Activated T-cell treated with anti-CD3 and anti-CD28 coated beads, Interleukin-2, amount 50 U/mL, for 72 hours (primary cell): ENCODE data around the gene HECW1. TPM values are rescaled to one million over a fixed set of nuclear protein-coding genes. Genes with fewer than 3 reads are reported as not detected.

Source experiments
- ATAC-seq, 2 donors: fragments of 150-1000 bp; cut with Tn5 transposase; replicated peaks in 1 of 2; 2 replicates each; pipeline ENCODE4 v1.10.0; 2021; ENCODE audit warnings: moderate library complexity in 2 of 2, mild to moderate bottlenecking in 1 of 2
- DNase-seq, 2 donors: peaks; one replicate each; pipeline ENCODE4 v3.0.0; 2021 to 2022; ENCODE audit warnings: mixed read lengths in 1 of 2
- H3K27ac Mint-ChIP-seq: one replicate; pipeline ENCODE4 v1.8.0; 2022; ENCODE audit warnings: mild to moderate bottlenecking, moderate library complexity, mixed read lengths
- H3K27me3 Mint-ChIP-seq: one replicate; pipeline ENCODE4 v1.8.0; 2022; ENCODE audit warnings: low read depth, mixed read lengths
- H3K36me3 Mint-ChIP-seq, 2 donors: one replicate each; pipeline ENCODE4 v1.8.0; 2022; ENCODE audit warnings: mixed read lengths in 2 of 2, mild to moderate bottlenecking in 1 of 2; ENCODE audit not compliant: insufficient read depth in 2 of 2
- H3K4me1 Mint-ChIP-seq: one replicate; pipeline ENCODE4 v1.8.0; 2022; ENCODE audit warnings: low read depth, mixed read lengths
- H3K4me3 Mint-ChIP-seq, 2 donors: one replicate each; pipeline ENCODE4 v1.8.0; 2022; ENCODE audit warnings: mild to moderate bottlenecking in 2 of 2, mixed read lengths in 2 of 2, moderate library complexity in 2 of 2
- H3K9me3 Mint-ChIP-seq, 2 donors: one replicate each; pipeline ENCODE4 v1.8.0; 2022; ENCODE audit warnings: mixed read lengths in 2 of 2
- total RNA-seq, 2 donors: library from RNA; stranded (reverse); gene quantifications; one replicate each; pipeline ENCODE4 v1.2.3, GENCODE V29; 2022

The HECW1 gene
- total RNA-seq, 2 donors from 2014 or later = not detected

DNA sequence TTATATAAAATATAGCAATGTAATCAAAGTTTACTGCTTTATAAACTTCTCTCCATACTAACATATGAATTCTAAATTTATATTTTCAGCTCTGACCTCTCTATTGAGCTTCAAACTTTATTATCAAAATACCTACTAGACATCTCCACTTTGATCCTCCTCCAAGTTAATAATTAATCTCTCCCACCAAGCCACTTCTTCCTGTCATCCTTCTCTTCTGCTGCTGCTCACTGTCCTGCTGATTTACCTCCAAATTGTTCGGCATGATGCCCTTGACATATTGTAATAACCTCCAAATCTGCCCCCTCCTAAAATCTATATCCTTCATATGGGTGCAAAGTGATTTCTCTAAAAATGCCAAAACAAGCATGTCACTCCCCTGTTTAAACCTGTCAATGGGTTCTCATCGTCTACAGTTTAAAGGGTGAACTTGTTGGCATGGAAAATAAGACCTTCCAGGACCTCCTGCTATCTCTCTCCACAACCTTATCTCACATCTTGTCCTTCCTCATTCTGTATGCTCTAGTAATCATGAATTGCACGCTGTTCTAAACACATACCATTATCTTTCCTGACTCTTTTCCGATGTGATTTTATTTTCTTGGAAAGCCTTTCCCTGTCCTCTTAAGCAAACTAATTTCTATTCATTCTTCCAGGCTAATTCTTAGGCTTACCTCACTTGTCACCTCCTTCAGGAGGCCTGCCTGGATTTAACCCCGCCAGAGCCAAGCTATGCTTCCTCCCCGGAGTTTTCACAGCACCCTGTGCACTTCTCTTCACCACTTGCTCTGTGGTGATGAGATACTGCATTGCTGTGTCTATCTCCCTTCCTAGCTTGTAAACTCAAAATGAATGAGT, 418.3 kb downstream of the HECW1 start:
- DNase-seq (no peak), ATAC-seq (no peak)
- Mint-ChIP-seq H3K36me3 (no peaks in the 10 kb centered on the region), H3K4me1 (no peaks in the 10 kb centered on the region), H3K27me3 (peaks cover 15% of the 10 kb centered on the region), H3K27ac (no peak overlapping the region), H3K4me3 (no peak overlapping the region), H3K9me3 (no peaks in the 10 kb centered on the region)

DNA sequence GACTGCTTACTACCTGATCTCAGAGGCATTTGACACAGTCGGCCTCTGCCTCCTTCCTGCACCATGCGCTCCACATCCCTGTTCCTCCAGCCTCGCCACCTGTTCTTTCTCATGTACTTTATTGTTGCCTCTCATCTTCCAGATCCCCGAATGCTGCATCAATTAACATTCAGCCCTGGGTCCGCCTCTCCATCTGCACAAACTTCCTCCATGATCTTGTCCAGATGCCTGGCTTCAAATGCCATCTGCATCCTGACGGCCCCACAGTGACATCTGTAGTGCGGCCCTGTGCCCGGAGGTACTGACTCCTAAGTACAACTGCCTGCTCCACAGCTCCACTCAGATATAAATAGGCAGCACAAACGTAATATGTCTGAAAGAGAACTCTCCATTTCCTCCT, 419.3 kb downstream of the HECW1 start:
- Mint-ChIP-seq H3K36me3 (no peaks in the 10 kb centered on the region), H3K9me3 (no peaks in the 10 kb centered on the region), H3K27ac (no peak overlapping the region), H3K4me1 (no peaks in the 10 kb centered on the region), H3K4me3 (no peak overlapping the region), H3K27me3 (peaks cover 15% of the 10 kb centered on the region)
- DNase-seq = no peak
- ATAC-seq = no peak

DNA sequence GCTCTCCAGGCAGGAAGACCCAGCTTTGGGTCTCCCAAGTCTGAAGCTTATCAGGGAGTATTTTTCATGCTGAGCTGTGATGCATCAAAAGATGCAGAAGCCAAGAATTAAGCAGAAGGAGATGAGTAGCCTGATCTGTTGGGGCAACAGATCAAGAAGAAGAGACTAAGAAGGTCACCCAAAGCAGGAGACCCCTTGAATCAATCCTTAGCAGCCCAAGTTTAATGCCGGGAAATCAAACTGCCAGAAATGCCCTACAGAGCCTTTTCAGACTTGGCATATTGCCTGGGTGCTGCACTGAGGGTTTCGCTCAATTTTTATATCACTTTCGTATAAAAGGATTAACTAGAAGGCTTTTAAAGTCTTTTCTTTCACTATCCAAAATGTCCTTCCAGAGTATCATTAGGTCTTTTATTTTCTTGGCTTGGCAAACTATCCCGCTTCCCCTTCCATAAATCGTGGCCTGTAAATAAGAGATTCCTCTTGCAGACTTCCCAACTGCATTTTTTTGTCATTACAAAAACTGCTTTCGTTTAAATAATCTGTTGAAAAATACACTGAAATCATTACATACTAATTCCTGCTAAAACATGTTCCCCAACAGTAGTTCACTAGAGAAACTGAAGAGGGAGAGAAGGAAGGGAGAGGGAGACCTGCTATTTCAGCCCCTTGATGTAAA, 421.5 kb downstream of the HECW1 start:
- Mint-ChIP-seq H3K4me1 (no peaks in the 10 kb centered on the region), H3K4me3 (no peak overlapping the region), H3K36me3 (no peaks in the 10 kb centered on the region), H3K9me3 (no peaks in the 10 kb centered on the region), H3K27ac (no peak overlapping the region), H3K27me3 (peaks cover 15% of the 10 kb centered on the region)
- ATAC-seq = no peak
- no peak for DNase-seq

DNA sequence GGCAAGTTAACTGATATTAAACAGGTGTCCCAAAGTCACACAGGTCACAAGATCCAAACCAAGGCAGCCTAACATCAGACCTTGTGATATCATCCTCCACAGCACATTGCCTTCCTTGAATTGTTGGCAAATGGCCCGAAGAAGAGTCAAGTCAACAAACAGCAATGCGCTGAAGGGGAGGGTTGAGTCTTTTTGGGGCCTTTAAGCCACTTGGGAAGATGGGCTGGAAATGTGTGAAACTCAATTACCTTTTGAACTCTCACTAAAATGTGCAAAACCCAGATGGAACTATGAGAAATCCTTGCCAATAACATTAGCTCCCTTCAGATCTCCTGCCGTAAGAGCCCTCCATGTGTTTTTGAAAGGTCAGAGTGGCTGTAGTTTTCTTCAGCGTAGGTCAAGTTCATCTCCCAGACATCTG, 422.6 kb downstream of the HECW1 start:
- no peak for DNase-seq
- no peaks in the 10 kb centered on the region for H3K4me1 Mint-ChIP-seq
- H3K9me3 Mint-ChIP-seq = no peaks in the 10 kb centered on the region
- no peaks in the 10 kb centered on the region for H3K36me3 Mint-ChIP-seq
- no peak for ATAC-seq
- peaks cover 7% of the 10 kb centered on the region for H3K27me3 Mint-ChIP-seq
- H3K27ac Mint-ChIP-seq = no peak overlapping the region
- H3K4me3 Mint-ChIP-seq = no peak overlapping the region

DNA sequence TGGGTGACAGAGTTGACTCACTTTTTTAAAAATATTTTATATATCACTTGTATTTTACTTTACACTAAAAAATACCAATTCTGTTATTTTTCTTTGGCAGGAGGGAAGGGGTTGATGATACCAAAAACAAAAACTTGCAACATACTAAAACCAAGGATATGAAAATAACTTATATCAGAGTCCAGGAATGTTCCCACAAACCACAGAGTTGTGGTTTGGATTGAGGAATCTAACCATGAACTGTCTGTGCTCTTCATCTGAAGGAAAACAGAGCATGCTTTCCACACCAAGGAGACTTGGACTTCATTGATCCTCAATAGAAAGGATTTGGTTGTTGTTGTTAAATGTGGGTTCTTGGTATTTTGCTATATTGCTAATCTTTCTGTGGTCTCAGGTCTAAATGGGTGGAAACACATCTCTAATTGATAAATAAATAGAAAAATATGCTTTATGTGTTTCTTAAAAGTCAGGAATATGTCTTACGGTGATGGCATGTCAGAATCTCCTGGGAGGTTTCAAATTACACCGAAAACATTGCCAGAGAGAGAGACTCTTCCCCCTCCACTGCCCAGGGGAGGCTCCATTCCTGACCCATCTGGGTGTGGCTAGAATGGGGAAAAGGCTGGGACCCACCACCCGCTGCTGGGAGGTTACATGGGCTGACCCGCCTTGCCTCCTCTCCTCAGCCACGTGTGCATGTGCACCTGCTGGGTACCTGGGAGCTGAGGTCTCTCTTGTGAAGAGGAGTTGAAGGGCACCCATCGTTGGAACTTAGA, 423.6 kb downstream of the HECW1 start:
- no peak for DNase-seq
- Mint-ChIP-seq H3K4me3 (no peak overlapping the region), H3K4me1 (no peaks in the 10 kb centered on the region), H3K9me3 (no peaks in the 10 kb centered on the region), H3K27me3 (peaks cover 10% of the 10 kb centered on the region), H3K27ac (no peak overlapping the region), H3K36me3 (no peaks in the 10 kb centered on the region)
- ATAC-seq = no peak

DNA sequence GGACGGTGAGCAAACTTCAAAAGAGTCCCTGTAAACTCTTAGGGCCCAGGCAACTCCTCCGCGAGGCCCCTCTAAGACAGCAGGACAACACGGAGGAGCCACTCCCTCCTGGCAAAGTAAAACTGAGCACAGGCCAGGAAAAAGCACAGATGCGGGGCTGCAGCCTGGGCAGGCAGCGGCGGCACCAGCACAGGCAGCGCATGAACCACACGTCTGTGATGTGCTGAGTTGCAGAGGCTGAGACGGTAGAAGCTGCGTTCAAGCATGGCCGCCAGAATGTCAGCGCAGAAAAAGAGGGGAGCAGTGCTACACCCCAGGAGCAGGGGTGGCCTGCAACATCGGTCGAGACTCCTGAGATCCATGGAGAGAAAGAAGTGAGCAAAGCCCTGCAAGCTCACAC, 424.3 kb downstream of the HECW1 start:
- H3K27me3 Mint-ChIP-seq = peaks cover 14% of the 10 kb centered on the region
- H3K4me3 Mint-ChIP-seq = no peak overlapping the region
- no peaks in the 10 kb centered on the region for H3K36me3 Mint-ChIP-seq
- no peak overlapping the region for H3K27ac Mint-ChIP-seq
- no peak for ATAC-seq
- DNase-seq = no peak
- H3K4me1 Mint-ChIP-seq = no peaks in the 10 kb centered on the region
- H3K9me3 Mint-ChIP-seq = no peaks in the 10 kb centered on the region

DNA sequence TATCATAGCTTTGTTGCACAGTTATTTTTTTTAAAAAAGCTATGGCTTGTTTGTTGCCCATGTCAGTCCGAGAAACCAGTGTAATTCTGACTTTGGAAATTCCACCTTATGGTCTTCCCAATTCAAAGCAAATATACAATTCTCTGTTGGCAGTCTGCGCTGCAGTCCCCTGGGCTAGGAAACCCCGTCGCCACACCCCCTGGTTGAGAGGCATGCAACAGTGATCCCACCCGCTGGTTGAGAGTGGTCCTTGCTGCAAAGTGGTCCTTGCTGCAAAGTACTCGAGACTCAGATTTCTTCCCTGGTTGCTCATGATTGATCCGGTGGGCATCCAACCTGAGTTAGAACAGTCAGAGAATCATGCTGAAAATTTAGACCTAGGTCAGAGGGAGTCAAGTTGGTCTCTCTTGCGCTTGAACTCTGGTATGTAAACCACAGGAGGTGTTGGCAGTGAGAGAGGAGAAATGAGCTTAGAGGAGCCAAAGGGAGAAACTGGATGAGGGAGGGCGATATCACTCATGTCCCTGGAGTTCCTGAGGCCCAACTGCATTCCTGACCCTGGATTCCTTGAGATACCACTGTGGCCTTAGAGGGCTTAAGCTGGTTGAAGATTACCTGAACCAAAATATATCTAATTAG, 425.4 kb downstream of the HECW1 start:
- no peak overlapping the region for H3K27ac Mint-ChIP-seq
- ATAC-seq (no peak), DNase-seq (no peak)
- no peak overlapping the region for H3K4me3 Mint-ChIP-seq
- H3K27me3 Mint-ChIP-seq = peaks cover 14% of the 10 kb centered on the region
- no peaks in the 10 kb centered on the region for H3K9me3 Mint-ChIP-seq
- H3K36me3 Mint-ChIP-seq = no peaks in the 10 kb centered on the region
- H3K4me1 Mint-ChIP-seq = no peaks in the 10 kb centered on the region

DNA sequence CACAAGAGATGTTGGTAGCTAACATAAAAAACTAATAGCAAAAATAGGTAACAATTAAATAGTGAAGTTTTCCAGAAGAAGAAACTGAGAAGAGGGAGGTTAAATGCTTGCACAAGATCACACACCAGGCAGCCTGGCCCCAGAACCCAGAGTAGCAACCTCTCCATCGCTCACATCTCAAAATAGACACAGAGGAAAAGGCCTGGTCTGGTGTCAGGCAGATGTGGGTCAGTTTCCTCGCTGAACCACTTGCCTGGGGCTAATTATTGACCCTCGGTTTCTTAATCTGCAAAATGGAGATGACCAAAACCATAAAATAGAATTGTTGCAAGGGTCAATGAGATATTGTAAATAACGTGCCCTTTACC, 425.9 kb downstream of the HECW1 start:
- Mint-ChIP-seq H3K9me3 (no peaks in the 10 kb centered on the region), H3K27ac (no peak overlapping the region), H3K27me3 (peaks cover 14% of the 10 kb centered on the region), H3K4me1 (no peaks in the 10 kb centered on the region), H3K4me3 (no peak overlapping the region), H3K36me3 (no peaks in the 10 kb centered on the region)
- no peak for DNase-seq
- ATAC-seq = no peak

DNA sequence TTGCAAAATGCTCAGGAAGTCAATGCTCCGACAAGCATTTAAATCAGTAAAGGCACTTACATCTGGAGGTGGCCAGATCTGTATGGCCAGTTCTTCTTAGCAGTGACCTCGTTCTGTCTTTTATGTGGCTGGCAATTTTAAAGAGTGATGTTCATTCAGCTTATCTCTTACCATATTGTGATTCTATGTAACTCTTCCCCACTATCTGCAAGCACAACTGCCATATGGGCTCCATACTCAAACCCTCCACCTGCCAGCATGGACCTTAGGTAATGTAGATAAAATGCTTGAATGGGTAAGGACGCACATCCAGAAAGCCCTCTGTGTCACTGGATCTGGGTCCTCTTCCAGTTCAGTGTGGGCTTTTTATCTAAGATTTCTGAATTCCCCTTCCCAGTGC, 428.0 kb downstream of the HECW1 start:
- peaks cover 11% of the 10 kb centered on the region for H3K27me3 Mint-ChIP-seq
- no peak overlapping the region for H3K4me3 Mint-ChIP-seq
- no peaks in the 10 kb centered on the region for H3K36me3 Mint-ChIP-seq
- DNase-seq (no peak), ATAC-seq (no peak)
- no peaks in the 10 kb centered on the region for H3K4me1 Mint-ChIP-seq
- no peaks in the 10 kb centered on the region for H3K9me3 Mint-ChIP-seq
- no peak overlapping the region for H3K27ac Mint-ChIP-seq

DNA sequence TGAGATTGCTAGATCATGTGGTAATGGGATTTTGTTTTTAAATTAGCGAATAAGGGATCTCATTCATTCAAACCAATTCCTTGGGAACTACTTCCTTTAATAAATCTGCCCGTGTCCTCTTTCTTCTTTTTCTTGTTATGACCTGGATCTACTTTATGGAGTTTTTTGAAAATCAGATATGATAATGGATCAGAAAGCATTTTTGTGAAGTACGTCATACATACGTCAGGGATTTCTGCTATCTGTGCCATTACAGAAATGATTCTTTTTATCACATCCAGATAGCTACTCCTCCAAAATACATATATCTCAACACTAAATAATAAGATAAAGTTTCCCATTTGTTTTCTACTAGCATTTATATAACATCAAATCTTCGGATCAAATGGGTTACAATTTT, 430.3 kb downstream of the HECW1 start:
- no peak for ATAC-seq
- H3K4me1 Mint-ChIP-seq = no peaks in the 10 kb centered on the region
- no peak for DNase-seq
- H3K9me3 Mint-ChIP-seq = no peaks in the 10 kb centered on the region
- no peak overlapping the region for H3K27ac Mint-ChIP-seq
- no peak overlapping the region for H3K4me3 Mint-ChIP-seq
- peaks cover 0 to 2% of the 10 kb centered on the region in 2 donors for H3K36me3 Mint-ChIP-seq
- H3K27me3 Mint-ChIP-seq = peaks cover 26% of the 10 kb centered on the region

DNA sequence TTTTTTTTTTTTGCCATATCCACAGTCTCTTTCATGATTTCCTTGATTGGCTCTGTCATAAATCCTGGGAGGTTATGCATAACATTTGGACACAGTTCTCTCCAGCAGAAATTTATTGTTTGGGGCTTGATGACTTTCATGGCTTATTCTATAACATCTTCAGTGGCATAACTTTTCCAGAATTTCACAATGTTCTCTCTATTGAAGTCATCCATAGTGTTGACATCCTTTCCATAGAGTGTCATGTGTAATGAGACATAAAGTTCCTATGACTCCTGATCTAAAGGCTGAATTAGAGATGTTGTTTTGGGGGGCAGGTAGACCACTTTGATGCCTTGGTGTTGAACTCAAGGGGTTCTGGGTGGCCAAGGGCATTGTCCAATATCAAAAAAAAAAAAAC, 433.8 kb downstream of the HECW1 start:
- Mint-ChIP-seq H3K4me3 (no peak overlapping the region), H3K36me3 (peaks cover 0 to 2% of the 10 kb centered on the region in 2 donors), H3K27me3 (peaks cover 21% of the 10 kb centered on the region), H3K9me3 (no peaks in the 10 kb centered on the region), H3K4me1 (no peaks in the 10 kb centered on the region), H3K27ac (no peak overlapping the region)
- no peak for DNase-seq
- no peak for ATAC-seq

DNA sequence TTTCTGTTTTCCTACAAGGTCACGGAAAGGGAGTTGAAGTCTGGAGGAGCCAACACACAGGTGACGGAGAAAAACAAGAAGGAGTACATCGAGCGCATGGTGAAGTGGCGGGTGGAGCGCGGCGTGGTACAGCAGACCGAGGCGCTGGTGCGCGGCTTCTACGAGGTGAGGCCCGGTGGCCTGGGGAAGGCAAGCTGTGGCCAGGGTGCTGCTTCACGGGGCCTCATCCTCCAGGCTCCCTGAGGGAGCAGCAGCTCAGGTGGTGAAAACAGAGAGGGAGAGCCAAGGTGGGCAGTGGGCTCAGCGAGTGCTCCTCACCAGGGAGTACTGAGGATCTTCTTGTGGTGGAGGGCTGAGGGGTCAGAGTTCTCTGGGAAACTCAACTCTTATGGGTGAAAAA, 438.0 kb downstream of the HECW1 start:
- DNase-seq = no peak
- Mint-ChIP-seq H3K4me3 (no peak overlapping the region), H3K4me1 (peaks cover 15% of the 10 kb centered on the region), H3K27ac (no peak overlapping the region), H3K9me3 (no peaks in the 10 kb centered on the region), H3K27me3 (peaks cover 22% of the 10 kb centered on the region), H3K36me3 (peaks cover 0 to 5% of the 10 kb centered on the region in 2 donors)
- no peak for ATAC-seq

DNA sequence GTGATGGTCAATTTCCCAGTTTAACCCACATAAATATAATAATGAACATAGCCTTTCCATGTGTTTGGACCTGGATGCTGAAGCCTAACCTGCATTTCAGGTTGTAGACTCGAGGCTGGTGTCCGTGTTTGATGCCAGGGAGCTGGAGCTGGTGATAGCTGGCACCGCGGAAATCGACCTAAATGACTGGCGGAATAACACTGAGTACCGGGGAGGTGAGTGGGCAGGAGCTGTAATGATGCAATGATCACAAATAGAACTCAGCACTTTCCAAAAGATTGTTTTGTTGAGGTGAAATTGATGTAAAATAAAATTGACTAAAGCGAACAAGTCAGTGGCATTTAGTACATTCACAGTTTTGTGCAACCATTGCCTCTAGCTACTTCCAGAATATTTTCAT, 439.7 kb downstream of the HECW1 start:
- no peak overlapping the region for H3K4me3 Mint-ChIP-seq
- no peak for ATAC-seq

More for the DNA sequence above, 439.7 kb downstream of the HECW1 start:
- Mint-ChIP-seq H3K27me3 (peaks cover 14% of the 10 kb centered on the region), H3K27ac (no peak overlapping the region), H3K36me3 (peaks cover 0 to 3% of the 10 kb centered on the region in 2 donors), H3K4me1 (peaks cover 15% of the 10 kb centered on the region), H3K9me3 (no peaks in the 10 kb centered on the region)
- no peak for DNase-seq
